Naive thymus-derived CD4-positive, alpha-beta T cell (primary cell): ENCODE data around the gene GRIN2A. TPM values are rescaled to one million over a fixed set of nuclear protein-coding genes. Genes with fewer than 3 reads are reported as not detected.

Source experiments
- ATAC-seq: fragments of 150-1000 bp; cut with Tn5 transposase; 2 replicates; pipeline ENCODE4 v1.10.0; 2021; ENCODE audit warnings: mild to moderate bottlenecking, moderate library complexity
- CTCF ChIA-PET: fragments of 350-600 bp; sonication (Branson Sonifier 250); formaldehyde crosslinking; loops from one replicate; lab custom pipeline; 2021; ENCODE audit warnings: antibody characterized with exemption; lab: Charles Lee
- POLR2A ChIA-PET: fragments of 350-600 bp; sonication (Branson Sonifier 250); formaldehyde crosslinking; loops from one replicate; lab custom pipeline; 2021; ENCODE audit warnings: antibody characterized with exemption, inconsistent platforms; lab: Charles Lee
- DNase-seq, 9 donors: peaks; one replicate each; pipeline versions ENCODE4 v3.0.0 to v3.0.0-alpha.2; 2020 to 2022; ENCODE audit warnings: mixed read lengths in 1 of 9
- H3K27ac ChIP-seq: one replicate; pipeline ENCODE4 v1.7.0; 2013; ENCODE audit warnings: mild to moderate bottlenecking, low read depth, low read length, moderate library complexity
- H3K27me3 ChIP-seq, 2 donors: one replicate each; pipeline ENCODE4 v1.7.0; 2013; ENCODE audit warnings: low read length in 2 of 2, mild to moderate bottlenecking in 2 of 2, moderate library complexity in 2 of 2; ENCODE audit not compliant: control insufficient read depth in 2 of 2, insufficient read depth in 2 of 2
- H3K36me3 ChIP-seq, 3 experiments: 1 replicate in 2 of 3; 2 replicates in 1 of 3; pipeline ENCODE4 v1.7.0; 2013; ENCODE audit warnings: low read length in 3 of 3, mild to moderate bottlenecking in 3 of 3, moderate library complexity in 1 of 3; ENCODE audit not compliant: insufficient read depth in 3 of 3, control insufficient read depth in 2 of 3
- H3K4me1 ChIP-seq, 2 donors: one replicate each; pipeline ENCODE4 v1.7.0; 2013; ENCODE audit warnings: low read length in 2 of 2, mild to moderate bottlenecking in 2 of 2, moderate library complexity in 1 of 2; ENCODE audit not compliant: control insufficient read depth in 2 of 2, insufficient read depth in 2 of 2
- H3K4me3 ChIP-seq: 2 replicates; pipeline ENCODE4 v1.7.0; 2013; ENCODE audit warnings: mild to moderate bottlenecking, low read length
- H3K9me3 ChIP-seq, 3 experiments: 1 replicate in 2 of 3; 2 replicates in 1 of 3; pipeline ENCODE4 v1.7.0; 2013; ENCODE audit warnings: low read length in 3 of 3; ENCODE audit not compliant: control insufficient read depth in 2 of 3
- H3K27ac Mint-ChIP-seq, 9 donors: one replicate each; pipeline ENCODE4 v1.8.0; 2020 to 2022; ENCODE audit warnings: mixed read lengths in 9 of 9, mild to moderate bottlenecking in 8 of 9, moderate library complexity in 5 of 9, inconsistent platforms in 2 of 9
- H3K27me3 Mint-ChIP-seq, 5 donors: one replicate each; pipeline ENCODE4 v1.8.0; 2021 to 2022; ENCODE audit warnings: mixed read lengths in 5 of 5, mild to moderate bottlenecking in 1 of 5
- H3K36me3 Mint-ChIP-seq, 5 donors: one replicate each; pipeline ENCODE4 v1.8.0; 2020 to 2022; ENCODE audit warnings: mixed read lengths in 5 of 5, mild to moderate bottlenecking in 3 of 5, inconsistent platforms in 1 of 5
- H3K4me1 Mint-ChIP-seq, 7 donors: one replicate each; pipeline ENCODE4 v1.8.0; 2020 to 2022; ENCODE audit warnings: mixed read lengths in 7 of 7, mild to moderate bottlenecking in 3 of 7, inconsistent platforms in 1 of 7
- H3K4me3 Mint-ChIP-seq, 10 donors: one replicate each; pipeline ENCODE4 v1.8.0; 2020 to 2022; ENCODE audit warnings: mild to moderate bottlenecking in 10 of 10, mixed read lengths in 10 of 10, moderate library complexity in 6 of 10, inconsistent platforms in 2 of 10
- H3K9me3 Mint-ChIP-seq, 11 donors: one replicate each; pipeline ENCODE4 v1.8.0; 2020 to 2022; ENCODE audit warnings: mixed read lengths in 11 of 11, mild to moderate bottlenecking in 4 of 11, inconsistent platforms in 1 of 11, moderate library complexity in 1 of 11
- intact Hi-C, 2 donors: fragments of 100-400 bp; cut with micrococcal nuclease; formaldehyde crosslinking; loops; one replicate each; pipeline ENCODE4 v1.15.1; 2023
- polyA plus RNA-seq, 2 donors: library from polyadenylated mRNA; unstranded; fragments of 300-500 nt; fragmentation: Illumina TruSeq; gene quantifications; one replicate each; pipeline ENCODE4 v1.2.3, GENCODE V29; 2021
- total RNA-seq, 6 experiments: library from RNA in 5 of 6; stranded (reverse) in 5 of 6; gene quantifications; 1 replicate in 5 of 6; 2 replicates in 1 of 6; pipeline ENCODE4 v1.2.3 and lab custom pipeline; 2021 to 2026

GRIN2A gene
- total and polyA plus RNA-seq, 7 experiments from 2014 or later, result not detected

DNA sequence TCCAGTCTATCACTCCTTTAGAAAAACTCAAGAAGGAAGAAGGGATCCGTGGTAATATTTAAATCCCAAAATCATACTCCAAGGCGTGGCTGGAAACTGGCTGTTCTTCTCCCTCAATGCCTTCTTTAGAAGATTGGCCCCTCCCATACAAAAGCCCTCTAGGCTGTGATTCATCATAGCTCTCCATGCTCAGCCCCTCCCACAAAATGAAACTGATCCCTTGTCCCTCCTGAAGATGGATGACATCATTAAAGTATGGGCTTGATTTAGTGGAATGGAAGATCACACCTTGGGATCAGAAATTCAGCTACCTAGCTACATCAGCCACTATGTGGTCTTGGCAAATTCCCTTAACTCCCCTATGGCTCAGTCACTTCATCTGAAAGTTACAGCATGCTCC, 4.1 kb downstream of the GRIN2A start:
- DNase-seq (no peak), ATAC-seq (no peak)
- Histone ChIP-seq H3K36me3 (no peaks in the 10 kb centered on the region), H3K27ac (no peak overlapping the region), H3K4me3 (no peak overlapping the region), H3K4me1 (no peaks in the 10 kb centered on the region), H3K9me3 (no peaks in the 10 kb centered on the region), H3K27me3 (no peaks in the 10 kb centered on the region)
- Mint-ChIP-seq H3K27me3 (peaks cover 22 to 54% (median 36%) of the 10 kb centered on the region in 5 donors), H3K36me3 (no peaks in the 10 kb centered on the region), H3K9me3 (peaks cover 0 to 16% (median 1%) of the 10 kb centered on the region in 11 donors), H3K4me3 (no peak overlapping the region), H3K27ac (no peak overlapping the region), H3K4me1 (peaks cover 0 to 6% (median 2%) of the 10 kb centered on the region in 7 donors)
- CTCF ChIA-PET, result no interaction called here
- POLR2A ChIA-PET, result no interaction called here
- intact Hi-C loops, result no loop called here

DNA sequence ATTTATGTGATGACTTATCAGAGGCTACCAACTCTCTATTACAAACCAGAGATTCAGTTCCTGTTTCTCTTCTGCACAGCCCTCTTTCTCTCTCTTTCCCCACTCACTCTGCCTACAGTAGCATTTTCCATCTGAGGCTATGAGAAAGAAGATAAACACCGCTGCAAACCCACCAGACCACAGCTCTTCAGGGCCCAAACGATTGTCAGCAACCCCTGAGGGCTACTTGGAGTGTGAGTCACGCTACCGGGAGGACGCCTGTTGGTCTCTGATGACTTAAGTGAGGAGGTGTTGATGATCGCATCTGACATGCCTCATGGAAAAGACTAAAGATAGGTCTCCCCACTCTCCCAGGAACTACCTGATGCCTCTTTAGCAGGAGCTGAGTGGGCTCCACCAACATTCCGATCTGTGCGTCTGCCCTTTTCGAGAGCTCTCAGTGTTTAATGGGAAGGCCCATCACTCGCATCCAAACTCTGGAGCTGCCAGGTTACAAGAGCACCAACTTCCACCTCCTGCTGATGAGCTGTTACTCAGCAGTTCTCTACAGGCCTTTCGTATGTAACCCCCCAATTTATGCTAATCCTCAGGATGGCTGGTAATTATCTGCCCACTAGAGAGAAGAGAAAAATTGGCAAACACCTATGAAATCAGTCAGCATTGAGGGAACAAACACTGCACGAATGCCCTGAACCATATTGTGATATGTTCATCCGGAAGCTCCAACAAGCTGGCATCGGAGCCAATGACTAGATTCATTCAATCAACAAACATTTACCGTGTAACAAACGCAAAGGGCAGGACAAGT, 9.2 kb downstream of the GRIN2A start:
- Mint-ChIP-seq H3K4me3 (no peak overlapping the region), H3K36me3 (no peaks in the 10 kb centered on the region), H3K27ac (no peak overlapping the region), H3K9me3 (peaks cover 0 to 15% (median 7%) of the 10 kb centered on the region in 11 donors), H3K4me1 (no peaks in the 10 kb centered on the region), H3K27me3 (peaks cover 2 to 41% (median 19%) of the 10 kb centered on the region in 5 donors)
- ATAC-seq (no peak), DNase-seq (no peak)
- no peaks in the 10 kb centered on the region for H3K27me3 ChIP-seq
- intact Hi-C loops, result no loop called here
- no peaks in the 10 kb centered on the region for H3K9me3 ChIP-seq
- no peak overlapping the region for H3K4me3 ChIP-seq
- ChIA-PET POLR2A (no interaction called here), CTCF (no interaction called here)
- no peaks in the 10 kb centered on the region for H3K4me1 ChIP-seq
- H3K27ac ChIP-seq, result no peak overlapping the region
- H3K36me3 ChIP-seq, result no peaks in the 10 kb centered on the region

DNA sequence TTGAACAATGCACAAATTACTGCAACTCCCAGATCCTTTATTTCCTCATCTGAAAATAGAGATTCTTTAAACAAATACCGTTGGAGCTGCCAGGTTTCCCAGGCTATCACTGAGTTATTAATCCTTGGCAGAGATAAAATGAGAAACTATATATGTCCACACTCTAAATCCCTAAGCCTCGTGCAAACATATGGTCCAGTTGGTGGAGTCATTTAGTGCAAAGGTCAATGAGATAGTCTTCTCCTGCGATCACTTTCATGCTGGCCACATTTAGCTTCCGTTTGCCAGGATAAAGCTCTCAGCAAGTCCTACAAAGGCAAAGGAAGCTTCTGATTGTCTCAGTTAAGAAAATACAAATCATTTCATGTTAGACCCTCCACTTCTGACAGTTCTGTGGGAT, 11.0 kb downstream of the GRIN2A start:
- no peak overlapping the region for H3K27ac Mint-ChIP-seq
- H3K9me3 Mint-ChIP-seq, result peaks cover 0 to 15% (median 5%) of the 10 kb centered on the region in 11 donors
- H3K4me1 Mint-ChIP-seq, result peaks cover 0 to 2% (median 0%) of the 10 kb centered on the region in 7 donors
- H3K27ac ChIP-seq, result no peak overlapping the region
- H3K4me1 ChIP-seq, result no peaks in the 10 kb centered on the region
- no peak for ATAC-seq
- H3K36me3 ChIP-seq, result no peaks in the 10 kb centered on the region
- DNase-seq, result no peak
- H3K9me3 ChIP-seq, result no peaks in the 10 kb centered on the region
- peaks cover 2 to 34% (median 12%) of the 10 kb centered on the region in 5 donors for H3K27me3 Mint-ChIP-seq
- intact Hi-C loops, result no loop called here
- no peaks in the 10 kb centered on the region for H3K36me3 Mint-ChIP-seq
- ChIA-PET CTCF (no interaction called here), POLR2A (no interaction called here)
- no peak overlapping the region for H3K4me3 ChIP-seq
- no peak overlapping the region for H3K4me3 Mint-ChIP-seq
- H3K27me3 ChIP-seq, result no peaks in the 10 kb centered on the region

DNA sequence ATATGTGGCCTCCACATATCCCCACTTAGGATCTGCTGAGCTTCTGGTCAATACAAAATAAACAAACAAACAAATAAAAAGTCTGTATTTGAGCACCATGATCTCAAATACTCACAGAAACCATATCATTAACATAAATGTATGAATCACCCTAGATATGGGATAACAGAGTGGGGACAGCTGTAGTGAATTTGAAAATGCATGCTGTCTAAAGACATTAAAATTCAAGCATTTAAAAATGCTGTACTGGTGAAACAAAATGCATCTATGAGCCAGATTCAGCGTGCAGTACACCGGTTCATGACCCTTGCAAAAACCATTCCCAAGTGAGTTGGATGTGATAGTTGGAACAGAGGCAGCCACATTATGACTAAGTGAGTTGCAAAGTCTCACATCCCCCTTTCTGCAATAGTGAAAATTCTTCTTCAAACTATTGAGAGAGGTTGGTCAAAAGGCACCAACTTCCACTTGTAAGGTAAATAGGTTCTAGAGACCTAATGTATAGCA, 12.3 kb downstream of the GRIN2A start:
- H3K27me3 ChIP-seq, result no peaks in the 10 kb centered on the region
- H3K9me3 ChIP-seq, result no peaks in the 10 kb centered on the region
- CTCF ChIA-PET, result no interaction called here
- peaks cover 0 to 15% (median 6%) of the 10 kb centered on the region in 11 donors for H3K9me3 Mint-ChIP-seq
- no peaks in the 10 kb centered on the region for H3K4me1 ChIP-seq
- no peak overlapping the region for H3K4me3 Mint-ChIP-seq
- no peak overlapping the region for H3K4me3 ChIP-seq
- peaks cover 1 to 30% (median 16%) of the 10 kb centered on the region in 5 donors for H3K27me3 Mint-ChIP-seq
- ATAC-seq (no peak), DNase-seq (no peak)
- no peak overlapping the region for H3K27ac Mint-ChIP-seq
- peaks cover 0 to 2% (median 0%) of the 10 kb centered on the region in 7 donors for H3K4me1 Mint-ChIP-seq
- POLR2A ChIA-PET, result no interaction called here
- no peaks in the 10 kb centered on the region for H3K36me3 Mint-ChIP-seq
- H3K27ac ChIP-seq, result no peak overlapping the region
- intact Hi-C loops, result no loop called here
- H3K36me3 ChIP-seq, result no peaks in the 10 kb centered on the region

DNA sequence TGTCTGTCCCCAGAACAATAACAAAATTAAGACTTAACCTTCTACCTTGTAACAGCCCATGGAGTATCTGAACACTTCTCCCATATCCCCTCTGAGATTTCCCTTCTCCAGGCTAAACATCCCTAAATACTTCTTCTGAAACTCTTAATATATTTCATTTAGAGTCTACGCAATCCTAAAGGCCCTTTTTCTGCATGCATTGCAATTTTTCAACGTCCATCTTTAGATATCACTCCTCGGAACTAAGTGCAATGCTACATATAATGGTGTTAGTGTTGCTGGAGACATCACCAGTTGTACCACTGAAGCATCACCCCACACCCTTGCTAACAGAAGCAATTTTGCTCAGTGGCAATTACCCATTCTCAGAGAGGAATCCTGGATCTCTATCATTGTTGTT, 13.2 kb downstream of the GRIN2A start:
- no peaks in the 10 kb centered on the region for H3K36me3 Mint-ChIP-seq

DNA sequence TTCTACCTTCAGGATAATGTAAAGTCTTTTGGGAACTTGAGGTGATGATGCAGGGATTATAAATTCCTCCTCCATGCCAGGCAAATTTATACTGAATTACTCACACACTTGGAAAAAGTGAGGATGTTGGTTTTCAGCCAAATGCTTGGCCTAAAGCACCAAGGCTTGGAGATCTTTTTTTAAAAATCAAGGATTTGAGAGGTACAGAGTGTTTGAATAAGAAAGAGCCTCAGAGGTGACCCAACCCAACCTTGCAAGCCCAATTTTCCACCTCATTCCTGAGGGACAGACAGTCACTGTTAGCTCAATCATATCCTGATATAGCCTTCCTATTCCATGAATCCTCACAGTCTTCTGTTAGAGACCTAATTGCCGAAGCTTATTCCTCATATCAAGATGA, 14.0 kb downstream of the GRIN2A start:
- Histone ChIP-seq H3K27ac (no peak overlapping the region), H3K9me3 (no peaks in the 10 kb centered on the region), H3K36me3 (no peaks in the 10 kb centered on the region), H3K4me3 (no peak overlapping the region), H3K27me3 (no peaks in the 10 kb centered on the region), H3K4me1 (no peaks in the 10 kb centered on the region)
- Mint-ChIP-seq H3K27ac (no peak overlapping the region), H3K4me3 (no peak overlapping the region), H3K27me3 (peaks cover 0 to 26% (median 21%) of the 10 kb centered on the region in 5 donors), H3K4me1 (peaks cover 0 to 2% (median 0%) of the 10 kb centered on the region in 7 donors), H3K9me3 (peaks cover 0 to 9% (median 5%) of the 10 kb centered on the region in 11 donors), H3K36me3 (no peaks in the 10 kb centered on the region)
- ChIA-PET POLR2A (no interaction called here), CTCF (no interaction called here)
- intact Hi-C loops, result no loop called here
- ATAC-seq (no peak), DNase-seq (no peak)

More for the DNA sequence above, 13.2 kb downstream of the GRIN2A start:
- no peaks in the 10 kb centered on the region for H3K27me3 ChIP-seq
- no peak for DNase-seq
- Mint-ChIP-seq H3K4me3 (no peak overlapping the region), H3K27ac (no peak overlapping the region), H3K4me1 (peaks cover 0 to 2% (median 0%) of the 10 kb centered on the region in 7 donors), H3K27me3 (peaks cover 0 to 29% (median 18%) of the 10 kb centered on the region in 5 donors), H3K9me3 (peaks cover 0 to 11% (median 5%) of the 10 kb centered on the region in 11 donors)
- H3K4me3 ChIP-seq, result no peak overlapping the region
- ChIA-PET CTCF (no interaction called here), POLR2A (no interaction called here)
- no peaks in the 10 kb centered on the region for H3K36me3 ChIP-seq
- intact Hi-C loops, result no loop called here
- H3K27ac ChIP-seq, result no peak overlapping the region
- no peaks in the 10 kb centered on the region for H3K9me3 ChIP-seq
- ATAC-seq, result no peak
- H3K4me1 ChIP-seq, result no peaks in the 10 kb centered on the region
